Heart right ventricle (tissue), 16 donors: ENCODE data around the gene IMPACT. TPM values are rescaled to one million over a fixed set of nuclear protein-coding genes. Genes with fewer than 3 reads are reported as not detected.

ENCODE experiments used
- ATAC-seq, 8 donors: fragments of 200-7000 bp; cut with Tn5 transposase; one replicate each; pipeline ENCODE4 v1.9.1; 2020; ENCODE audit warnings: mild to moderate bottlenecking in 8 of 8, moderate library complexity in 8 of 8, moderate number of reproducible peaks in 1 of 8
- DNase-seq, 2 donors: peaks; one replicate each; pipeline ENCODE4 v3.0.0-alpha.2; 2020
- H3K27ac ChIP-seq, 10 donors: fragments of 200-600 bp; sonication (generic) in 2 of 10; one replicate each; pipeline versions ENCODE4 v1.5.0 to v1.8.0; 2020 to 2022; ENCODE audit warnings: mild to moderate bottlenecking in 3 of 10
- H3K27me3 ChIP-seq, 7 donors: fragments of 200-600 bp; one replicate each; pipeline ENCODE4 v1.8.0; 2021 to 2022; ENCODE audit warnings: mild to moderate bottlenecking in 2 of 7
- H3K36me3 ChIP-seq, 9 donors: fragments of 200-600 bp; sonication (generic) in 1 of 9; one replicate each; pipeline versions ENCODE4 v1.5.0 to v1.8.0; 2020 to 2022; ENCODE audit warnings: mild to moderate bottlenecking in 2 of 9
- H3K4me1 ChIP-seq, 9 donors: fragments of 200-600 bp; sonication (generic) in 1 of 9; one replicate each; pipeline versions ENCODE4 v1.5.0 to v1.8.0; 2020 to 2022; ENCODE audit warnings: mild to moderate bottlenecking in 4 of 9
- H3K4me3 ChIP-seq, 10 donors: fragments of 200-600 bp; sonication (generic) in 2 of 10; one replicate each; pipeline versions ENCODE4 v1.5.0 to v1.8.0; 2020 to 2022; ENCODE audit warnings: mild to moderate bottlenecking in 7 of 10, moderate library complexity in 2 of 10
- H3K9me3 ChIP-seq, 11 donors: fragments of 200-600 bp in 10 of 11; sonication (generic) in 2 of 11; one replicate each; pipeline versions ENCODE4 v1.5.0 to v1.8.0; 2013 to 2022; ENCODE audit warnings: mild to moderate bottlenecking in 2 of 11, control low read depth in 1 of 11, moderate library complexity in 1 of 11
- WGBS, 2 donors: extraction: QIAGEN DNeasy Blood & Tissue Kit; methylation state at CpG; one replicate each; pipeline ENCODE4 v1.1.7; 2013; ENCODE audit warnings: inconsistent platforms in 1 of 2; 5-methylcytosine and 5-hydroxymethylcytosine counted together
- intact Hi-C, 10 donors: fragments of 100-400 bp; cut with DNase I; formaldehyde crosslinking; loops; one replicate each; pipeline versions ENCODE4 v1.11.1 to v1.14.2; 2022
- long read RNA-seq, 3 donors: library from polyadenylated mRNA; unstranded; transcript quantifications; one replicate each; pipeline ENCODE4 v2.0.0, GENCODE V29; 2020 to 2021
- polyA plus RNA-seq, 2 donors: library from polyadenylated mRNA; stranded (reverse); fragments of 200-250 nt; gene quantifications; one replicate each; pipeline ENCODE4 v1.2.3, GENCODE V29; 2013
- total RNA-seq, 10 donors: library from RNA; stranded (reverse); fragmentation: NEBNext Ultra II Directional in 3 of 10; extraction: Animal tissue kit (Norgen Biotek cat#: 25700) in 3 of 10; gene quantifications; one replicate each; pipeline versions ENCODE4 v1.2.1 to v1.2.4, GENCODE V29; 2021 to 2023
- TF ChIP-seq, protein P1 (sequence below), 9 donors: fragments of 200-600 bp; sonication (generic) in 2 of 9; IDR thresholded peaks; one replicate each; pipeline versions ENCODE4 v1.5.0 to v1.8.0; 2021 to 2022; ENCODE audit warnings: antibody characterized with exemption in 9 of 9, mild to moderate bottlenecking in 5 of 9, moderate library complexity in 1 of 9
- donor health status: Arrhythmogenic right ventricular cardiomyopathy.
- donor health status: ischemic (EF 13 %, LVEDD 7.1; RV severe dilation, severe dysfunction).
- donor health status: healthy with polysubstance abuse.
- donor health status: DM: no; HTN: yes; CAD: no.
- donor health status: DM: no; HTN: no; CAD: no.
- donor health status: ischemic (EF 25% LVEDD 6.9; RV normal size, moderate dysfunction).
- donor health status: ischemic (EF 25% LVEDD 5.7; RV mildly dilated, moderate dysfunction).
- donor health status: healthy.
- donor health status: DM: yes; HTN: yes; CAD: no.
- donor health status: Ischemic cardiomyopathy.
- donor health status: ischemic (EF 35%, LVEDD 5.7; RV mildly dilated, moderate dysfunction).
- donor health status: nonischemic (EF 11% LVEDD 7.7; RV severe dilation, severe dysfunction).
- donor health status: DM: yes; HTN: yes; CAD: no.
- donor health status: PGD.
- donor health status: ischemic (EF 29% LVEDD 5.4; RV normal size, mild dysfunction).
- donor health status: nonischemic (EF 23%, LVEDD 6.1; RV moderate dilation, normal function).

Gene IMPACT, protein sequence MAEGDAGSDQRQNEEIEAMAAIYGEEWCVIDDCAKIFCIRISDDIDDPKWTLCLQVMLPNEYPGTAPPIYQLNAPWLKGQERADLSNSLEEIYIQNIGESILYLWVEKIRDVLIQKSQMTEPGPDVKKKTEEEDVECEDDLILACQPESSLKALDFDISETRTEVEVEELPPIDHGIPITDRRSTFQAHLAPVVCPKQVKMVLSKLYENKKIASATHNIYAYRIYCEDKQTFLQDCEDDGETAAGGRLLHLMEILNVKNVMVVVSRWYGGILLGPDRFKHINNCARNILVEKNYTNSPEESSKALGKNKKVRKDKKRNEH
- total RNA-seq (10 to 100 TPM; 19.2 to 33.8 (median 26.9) TPM), polyA plus RNA-seq (10 to 100 TPM in 1 of 2 donors, 1 to 10 TPM in 1; 4.5 to 15.1 TPM)
- long read RNA-seq, donor 1, transcript IMPACT-201 (11 exons, 3,792 nt) = major isoform, 23 of 28 reads
- long read RNA-seq, donor 1, partial matches to known transcripts = 1 of 28 reads
- long read RNA-seq, donor 1, other reads (novel, unspliced or antisense) = 2 of 28 reads
- long read RNA-seq, donor 2, transcript IMPACT-201 (11 exons, 3,792 nt) = major isoform, 27 of 35 reads
- long read RNA-seq, donor 2, partial matches to known transcripts = 1 of 35 reads
- long read RNA-seq, donor 2, other reads (novel, unspliced or antisense) = 4 of 35 reads
- long read RNA-seq, donor 3, transcript IMPACT-201 (11 exons, 3,792 nt) = major isoform, 35 of 44 reads
- long read RNA-seq, donor 3, partial matches to known transcripts = 4 of 44 reads
- long read RNA-seq, donor 3, other reads (novel, unspliced or antisense) = 5 of 44 reads

DNA sequence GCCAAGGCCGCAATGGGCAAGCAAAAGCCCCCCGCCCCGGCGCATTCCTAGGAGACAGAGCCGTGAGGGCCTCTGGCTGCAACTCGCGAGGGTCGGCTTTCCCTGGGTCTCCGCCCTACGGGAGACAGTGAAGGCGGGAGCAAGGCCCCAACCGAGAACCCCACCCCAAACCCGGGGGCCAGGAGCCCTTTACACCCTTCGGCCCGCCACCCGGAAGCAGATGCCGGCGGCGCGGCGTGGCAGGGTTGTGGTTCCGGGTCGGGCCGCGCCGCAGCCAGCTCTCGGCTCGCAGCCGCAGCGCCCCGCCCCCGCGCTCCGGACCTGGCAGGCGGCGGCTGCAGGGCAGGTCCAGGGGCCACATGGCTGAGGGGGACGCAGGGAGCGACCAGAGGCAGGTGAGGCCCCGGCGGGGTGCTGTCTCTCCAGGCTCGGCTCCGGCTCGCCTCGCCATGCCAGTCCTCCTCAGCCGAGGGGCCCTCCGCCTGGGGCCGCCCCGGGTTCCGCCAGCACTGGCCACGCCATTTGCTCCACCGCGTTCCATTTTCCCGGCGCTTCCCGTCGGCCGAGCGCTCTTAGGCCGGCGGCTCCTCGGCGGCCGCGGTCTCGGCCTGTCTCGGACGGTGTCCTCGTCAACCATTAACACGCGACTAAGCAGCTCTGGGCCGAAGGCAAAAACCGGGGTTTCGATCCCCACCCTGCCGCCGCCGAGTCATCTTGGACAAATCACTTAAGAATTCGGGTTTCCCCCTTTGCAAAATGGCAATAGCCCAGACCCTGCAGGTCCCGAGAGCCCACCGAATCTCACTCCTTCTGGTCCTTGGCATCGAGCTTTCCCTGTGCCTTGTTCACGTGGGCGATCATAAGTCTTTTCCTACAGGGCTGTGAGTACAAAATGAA, at the start of gene IMPACT:
IMPACT (plus strand) TSS at position 273 of the 897 bp plus-strand sequence; CDS start at position 360, 87 bp downstream.
- DNase-seq = peak; percentile 81 to 88
- peaks cover 0 to 27% (median 14%) of the 10 kb centered on the region in 9 donors for H3K4me1 ChIP-seq
- 1% methylated on average over 76 to 82 of the region's 82 CpGs for WGBS, 2 donors
- TF ChIP-seq, protein P1, sequence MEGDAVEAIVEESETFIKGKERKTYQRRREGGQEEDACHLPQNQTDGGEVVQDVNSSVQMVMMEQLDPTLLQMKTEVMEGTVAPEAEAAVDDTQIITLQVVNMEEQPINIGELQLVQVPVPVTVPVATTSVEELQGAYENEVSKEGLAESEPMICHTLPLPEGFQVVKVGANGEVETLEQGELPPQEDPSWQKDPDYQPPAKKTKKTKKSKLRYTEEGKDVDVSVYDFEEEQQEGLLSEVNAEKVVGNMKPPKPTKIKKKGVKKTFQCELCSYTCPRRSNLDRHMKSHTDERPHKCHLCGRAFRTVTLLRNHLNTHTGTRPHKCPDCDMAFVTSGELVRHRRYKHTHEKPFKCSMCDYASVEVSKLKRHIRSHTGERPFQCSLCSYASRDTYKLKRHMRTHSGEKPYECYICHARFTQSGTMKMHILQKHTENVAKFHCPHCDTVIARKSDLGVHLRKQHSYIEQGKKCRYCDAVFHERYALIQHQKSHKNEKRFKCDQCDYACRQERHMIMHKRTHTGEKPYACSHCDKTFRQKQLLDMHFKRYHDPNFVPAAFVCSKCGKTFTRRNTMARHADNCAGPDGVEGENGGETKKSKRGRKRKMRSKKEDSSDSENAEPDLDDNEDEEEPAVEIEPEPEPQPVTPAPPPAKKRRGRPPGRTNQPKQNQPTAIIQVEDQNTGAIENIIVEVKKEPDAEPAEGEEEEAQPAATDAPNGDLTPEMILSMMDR (IDR thresholded peaks at IDR 0.05) = no peak
- peaks cover 0 to 38% (median 24%) of the 10 kb centered on the region in 7 donors for H3K27me3 ChIP-seq
- peaks cover 0 to 31% (median 5%) of the 10 kb centered on the region in 9 donors for H3K36me3 ChIP-seq
- ATAC-seq = peak; percentile 97 to 99 (median 98)
- H3K9me3 ChIP-seq = no peaks in the 10 kb centered on the region
- H3K27ac ChIP-seq = peak within 1 kb of the TSS; percentile 68 to 90 (median 84)
- intact Hi-C loops = loop anchor here in 2 of 10 donors (1.0 to 10.0 kb wide), 2 partner anchors 29 to 58 kb away; partner anchors contain the start of gene OSBPL1A (in 1 of the 2)
- peak within 1 kb of the TSS; percentile 71 to 98 (median 80) for H3K4me3 ChIP-seq

DNA sequence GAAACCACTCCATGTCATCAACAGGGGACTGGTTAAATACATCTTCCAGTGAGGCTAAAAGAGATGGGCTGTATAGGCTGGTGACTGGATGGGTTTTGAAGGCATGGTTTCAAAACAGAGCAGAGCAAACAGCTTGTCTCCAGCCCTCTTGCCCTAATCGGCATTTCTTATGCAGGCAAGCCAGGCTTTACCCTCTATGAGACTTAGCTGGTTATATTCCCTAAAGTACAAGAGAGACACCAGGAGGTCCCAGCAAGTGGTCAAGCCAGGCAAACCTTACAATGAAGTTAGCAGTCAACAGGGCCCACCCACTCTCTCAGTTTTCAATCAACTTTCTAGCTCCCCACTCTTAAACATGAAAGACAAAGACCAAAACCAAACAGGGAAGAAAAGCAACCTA, 47.9 kb upstream of the IMPACT start:
- intact Hi-C loops = no loop called here
- DNase-seq (no peak), ATAC-seq (no peak)
- TF ChIP-seq, protein P1 (IDR thresholded peaks at IDR 0.05) = no peak
- Histone ChIP-seq H3K4me1 (peaks cover 0 to 13% (median 0%) of the 10 kb centered on the region in 9 donors), H3K27ac (no peak overlapping the region), H3K27me3 (no peaks in the 10 kb centered on the region), H3K9me3 (no peaks in the 10 kb centered on the region), H3K4me3 (no peak overlapping the region), H3K36me3 (peaks cover 0 to 24% (median 0%) of the 10 kb centered on the region in 9 donors)
- 63 to 81% methylated on average over 1 of the region's 1 CpG for WGBS, 2 donors

DNA sequence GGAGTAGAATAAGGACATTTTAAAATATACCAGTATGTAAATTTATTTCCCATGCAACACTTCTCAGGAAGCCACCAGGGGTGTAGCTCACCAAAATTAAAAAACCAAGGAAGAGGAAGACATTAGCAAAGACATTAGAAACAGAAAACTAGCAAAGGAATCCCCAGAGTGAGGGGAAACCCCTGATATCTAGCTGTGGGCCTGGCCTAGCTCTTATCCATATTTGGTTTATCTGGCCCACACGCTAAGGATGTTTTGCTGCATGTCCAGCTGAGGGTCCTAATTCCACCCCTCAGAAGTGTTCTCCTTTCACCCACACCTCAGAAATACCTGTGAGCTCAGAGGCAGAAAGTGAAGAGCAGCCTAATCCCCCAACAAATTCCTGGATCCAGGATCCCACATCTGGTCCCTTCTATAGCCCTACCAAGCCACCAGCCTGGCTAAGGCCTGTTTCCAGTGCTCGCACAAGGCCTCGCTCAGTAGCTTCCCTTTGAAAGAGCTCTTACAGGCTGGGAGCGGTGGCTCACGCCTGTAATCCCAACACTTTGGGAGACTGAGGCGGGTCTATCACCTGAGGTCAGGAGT, 46.2 kb upstream of the IMPACT start:
- intact Hi-C loops = no loop called here
- H3K4me1 ChIP-seq = peaks cover 0 to 13% (median 0%) of the 10 kb centered on the region in 9 donors
- H3K36me3 ChIP-seq = peaks cover 0 to 17% (median 0%) of the 10 kb centered on the region in 9 donors
- ATAC-seq = no peak
- no peak overlapping the region for H3K27ac ChIP-seq
- no peaks in the 10 kb centered on the region for H3K9me3 ChIP-seq
- H3K27me3 ChIP-seq = no peaks in the 10 kb centered on the region
- no peak for DNase-seq
- TF ChIP-seq, protein P1 (IDR thresholded peaks at IDR 0.05) = no peak
- H3K4me3 ChIP-seq = no peak overlapping the region
- 91 to 94% methylated on average over 6 of the region's 6 CpGs for WGBS, 2 donors
